GM19438 (cell line): ENCODE measurements around the gene TXLNB.

Source experiments
- ATAC-seq: cut with Tn5 transposase; IDR thresholded peaks from one replicate; pipeline ENCODE4 v1.9.1; 2021; ENCODE audit warnings: low read depth; ENCODE audit not compliant: unreplicated experiment

Gene TXLNB

DNA sequence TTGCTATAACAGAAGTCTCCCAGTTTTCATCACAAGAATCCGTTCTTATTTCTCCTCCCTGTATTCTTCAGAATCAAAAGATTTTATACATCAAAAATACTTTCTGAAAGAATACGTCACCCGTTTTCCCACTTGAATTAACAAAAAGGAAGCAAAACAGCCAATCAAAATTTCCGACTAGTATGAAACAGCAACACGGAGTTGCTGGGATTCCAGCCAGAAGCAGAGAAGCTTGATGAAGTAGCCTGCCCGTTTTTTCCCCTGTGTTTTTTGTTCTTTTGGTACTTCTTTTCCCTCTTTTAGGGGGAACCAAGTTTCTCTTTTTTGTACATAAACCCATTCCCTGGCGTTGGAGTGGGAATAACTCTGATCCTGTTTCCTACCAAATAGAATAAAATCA is 14.6 kb downstream of the TXLNB start:
- ATAC-seq, result no peak

DNA sequence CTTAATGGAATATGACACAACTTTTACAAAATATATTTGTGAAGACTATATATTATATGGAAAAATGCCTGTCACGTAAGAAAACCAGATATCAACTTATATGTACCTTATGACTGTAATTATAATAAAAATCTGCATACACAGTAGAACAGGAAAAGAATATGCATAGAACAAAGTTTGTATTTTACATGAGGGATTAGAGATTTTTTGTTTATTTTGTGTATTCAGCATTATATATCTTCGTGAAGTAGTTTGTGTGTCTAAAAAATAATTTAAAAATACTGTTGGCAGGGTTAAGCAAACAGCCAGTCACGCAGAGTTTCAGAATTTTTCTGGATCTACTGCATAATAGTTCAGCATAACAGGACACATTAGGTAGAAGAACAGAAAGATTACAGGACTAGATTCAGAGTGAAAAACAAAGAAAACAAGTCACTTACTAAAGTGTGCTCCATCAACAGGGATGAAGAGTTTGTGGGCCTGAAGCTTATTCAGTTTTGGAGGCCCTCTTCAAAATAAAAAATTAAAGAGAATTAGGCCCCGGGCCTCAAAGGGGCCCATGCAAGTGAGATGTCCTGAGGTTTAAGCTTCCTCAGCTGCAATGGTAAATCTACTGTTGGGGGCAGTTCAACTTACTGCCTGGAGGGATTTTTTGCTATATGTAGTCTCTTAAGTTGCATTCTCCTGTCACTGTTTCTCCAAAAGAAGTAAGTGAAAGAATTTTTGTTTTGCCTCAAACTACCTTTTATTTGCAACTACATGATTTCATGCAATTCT is 16.3 kb downstream of the TXLNB start:
- no peak for ATAC-seq

DNA sequence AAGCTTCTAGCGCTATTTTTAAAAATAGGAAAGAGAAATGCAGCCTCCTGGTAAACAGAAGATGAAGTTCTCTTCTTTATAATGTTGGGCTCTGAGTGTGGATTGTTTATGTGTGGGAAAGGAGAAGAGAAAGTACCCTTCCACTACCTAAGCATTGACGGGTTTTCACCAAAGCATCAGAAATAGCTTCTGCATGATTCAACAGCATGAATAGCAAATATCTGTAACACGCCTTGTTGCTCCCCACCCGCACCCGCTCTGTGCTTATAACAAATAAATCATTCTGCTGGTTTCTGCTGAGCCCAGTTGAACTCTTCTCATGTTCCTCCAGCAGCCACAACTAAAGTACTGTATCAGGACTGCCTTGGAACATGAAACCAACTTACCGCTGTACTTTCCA is 20.7 kb downstream of the TXLNB start:
- peak; percentile 83 for ATAC-seq

DNA sequence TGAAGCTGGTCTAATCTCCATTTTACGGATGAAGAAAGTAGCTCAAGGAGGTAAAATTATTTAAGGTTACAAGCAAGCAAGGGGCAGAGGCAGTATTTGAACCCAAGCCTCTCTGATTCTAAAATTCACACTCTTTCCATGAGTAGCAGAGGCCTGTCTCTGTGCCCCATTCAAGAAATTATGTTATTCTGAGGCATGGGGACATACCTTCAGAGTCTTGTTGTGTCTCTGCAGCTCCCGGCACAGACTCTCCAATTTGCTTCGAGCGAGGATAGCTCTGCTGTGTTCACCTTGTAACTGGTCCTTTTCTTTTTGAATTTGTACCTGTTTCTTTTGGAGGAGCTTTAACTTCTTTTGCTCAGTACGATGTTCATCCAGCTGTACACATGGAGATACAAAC is 21.5 kb downstream of the TXLNB start:
- ATAC-seq, result no peak

DNA sequence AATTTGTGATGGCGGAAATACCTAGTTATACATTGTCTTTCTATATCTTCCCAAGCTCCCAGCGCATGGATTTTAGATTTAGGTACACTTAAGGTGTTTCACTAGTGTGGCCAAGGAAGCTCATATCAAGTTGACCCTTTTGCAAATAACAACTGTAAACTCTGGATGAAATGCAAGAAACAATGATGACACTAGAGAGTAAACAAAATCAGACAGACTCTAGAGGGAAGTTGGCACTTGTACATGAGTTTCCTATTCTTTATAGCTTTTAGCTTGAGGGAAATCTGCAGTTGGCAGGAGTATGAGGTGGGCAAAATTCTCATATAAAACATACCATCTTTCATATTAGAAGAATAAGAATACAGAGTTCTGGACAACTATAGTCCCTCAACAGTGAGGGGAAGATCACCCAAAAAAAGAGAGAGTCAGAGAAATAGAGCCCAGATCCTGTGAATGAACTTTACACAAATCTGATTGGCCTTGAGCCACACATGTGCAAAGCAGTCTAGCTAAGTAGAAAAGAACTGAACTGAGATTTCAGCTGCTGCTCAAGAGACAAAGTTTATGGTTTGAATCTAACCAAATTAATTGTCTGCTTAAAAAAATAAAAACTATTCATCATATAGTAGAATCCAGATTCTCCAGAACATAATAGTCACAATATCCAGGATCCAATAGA is 26.1 kb downstream of the TXLNB start:
- no peak for ATAC-seq

- ATAC-seq, result peak; percentile 74
Measured at GRCh38 chr6:139262519-139263300, 29.1 kb downstream of the TXLNB start.

DNA sequence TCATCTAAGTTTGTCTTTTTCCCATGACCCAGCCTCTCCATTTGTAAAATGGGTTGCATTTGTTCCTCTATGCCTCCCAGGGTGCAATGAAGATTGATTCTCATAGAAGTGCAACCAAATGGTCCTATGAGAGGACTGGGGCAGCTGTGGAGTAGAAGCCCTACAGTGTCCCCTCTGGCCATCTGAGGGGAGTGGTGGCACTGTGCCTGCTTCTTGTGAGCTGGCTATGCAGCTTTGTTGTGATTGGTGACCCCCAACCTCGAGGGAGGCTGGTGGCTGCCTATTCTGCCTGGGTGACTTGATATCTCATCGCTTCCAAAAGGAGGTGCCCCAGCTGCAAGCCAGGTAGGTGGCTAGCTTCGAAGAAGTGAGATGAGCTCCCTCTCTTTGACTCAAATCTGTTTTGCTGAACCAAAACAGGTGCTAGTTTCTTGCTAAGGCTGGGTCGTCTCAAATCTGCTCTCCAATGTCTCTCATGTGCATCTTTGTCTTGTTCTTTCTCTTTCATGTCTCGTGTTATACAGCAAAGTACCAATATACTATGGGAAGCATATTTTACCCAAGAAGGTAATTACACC is 33.9 kb downstream of the TXLNB start:
- ATAC-seq, result no peak

DNA sequence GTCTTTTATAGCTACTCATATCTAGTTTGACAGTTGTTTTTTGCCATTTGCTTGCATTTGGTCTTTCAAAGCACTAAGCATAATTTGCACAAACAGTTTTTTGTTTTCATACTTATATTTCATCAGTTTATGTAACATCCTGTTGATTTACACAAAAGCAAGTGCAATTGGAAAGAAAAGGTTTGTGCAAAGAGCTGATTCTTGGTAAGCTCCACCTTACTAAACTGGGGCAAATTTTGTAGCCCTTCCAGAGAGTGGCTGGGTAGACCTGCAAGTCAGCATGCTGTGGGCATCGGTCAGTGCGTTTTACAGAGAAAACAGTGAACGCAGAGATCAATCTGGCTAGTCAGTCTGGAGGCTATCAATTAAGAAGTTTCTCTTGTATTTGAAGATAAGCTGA is 34.5 kb downstream of the TXLNB start:
- ATAC-seq, result no peak

- no peak for ATAC-seq
Measured at GRCh38 chr6:139256087-139256486, 35.7 kb downstream of the TXLNB start.

DNA sequence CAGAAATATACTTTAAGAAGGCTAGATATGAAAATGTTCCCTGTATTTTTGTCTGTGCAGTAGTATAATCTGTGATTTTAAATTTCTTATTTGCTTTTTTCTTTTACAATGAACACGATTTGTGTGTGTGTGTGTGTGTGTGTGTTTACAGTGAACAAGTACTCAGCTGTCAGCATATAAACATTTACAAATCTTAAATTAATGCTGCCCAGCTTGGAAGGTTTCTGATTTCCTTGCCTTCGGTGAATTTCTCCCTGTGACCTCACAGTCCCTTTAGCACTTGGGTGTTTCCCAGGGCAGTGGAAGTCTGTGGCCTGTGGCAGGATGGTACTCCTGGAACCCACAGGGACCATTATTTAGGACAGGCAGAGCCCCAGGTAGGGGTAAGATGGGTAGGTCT is 37.6 kb downstream of the TXLNB start:
- no peak for ATAC-seq

DNA sequence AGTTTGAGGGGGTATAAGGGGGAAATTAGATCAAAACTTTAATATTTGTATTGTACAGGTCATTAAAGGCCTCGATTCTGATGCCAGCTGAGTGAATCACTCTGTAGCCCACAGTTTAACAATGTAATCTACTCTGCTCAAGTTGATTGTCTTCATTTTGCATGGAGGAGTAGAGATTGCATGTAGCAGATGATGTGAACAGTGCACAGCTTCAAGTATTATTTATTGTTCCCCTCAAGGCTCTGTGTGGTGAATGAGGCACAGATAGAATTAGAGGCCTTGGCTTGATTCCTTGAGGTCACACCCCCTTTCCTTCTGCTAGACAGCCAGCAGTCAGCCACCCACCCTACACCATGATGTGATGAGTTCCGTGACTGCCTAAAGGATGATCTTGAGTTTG is 38.1 kb downstream of the TXLNB start:
- ATAC-seq, result no peak

DNA sequence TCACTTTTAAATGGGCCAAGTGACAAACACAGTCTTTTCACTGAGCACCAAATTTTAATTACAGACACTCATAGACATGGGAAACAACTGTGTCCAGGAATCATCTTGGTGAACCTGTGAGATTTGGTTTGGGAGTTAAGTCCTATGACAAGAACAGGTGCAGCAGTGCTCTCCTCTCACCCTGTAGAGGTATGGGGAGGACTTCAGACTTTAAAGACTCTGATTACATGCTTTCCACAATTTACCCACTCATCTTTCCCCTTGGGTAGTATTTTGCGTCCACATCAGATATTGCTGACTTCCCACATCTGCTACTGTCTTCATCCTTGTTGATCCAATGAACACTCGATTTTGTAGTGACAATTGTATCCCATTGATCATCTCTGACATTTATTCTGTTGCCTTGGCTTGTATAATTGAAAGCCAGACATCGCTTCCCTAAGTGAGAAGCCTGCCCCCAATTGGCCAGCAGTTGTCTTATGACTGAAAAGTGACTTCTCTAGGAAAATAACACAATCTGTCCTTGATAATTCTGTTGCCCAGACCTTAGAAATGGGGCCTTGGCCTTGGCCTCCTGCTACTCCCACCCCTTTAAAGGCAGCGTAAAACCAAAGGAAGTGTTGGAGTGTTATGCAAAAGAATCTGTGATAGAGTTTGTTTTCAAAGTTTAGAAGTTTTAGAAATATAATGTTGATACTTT is 40.0 kb downstream of the TXLNB start:
- no peak for ATAC-seq

- ATAC-seq, result peak; percentile 24
Measured at GRCh38 chr6:139251045-139251690, 40.6 kb downstream of the TXLNB start.

- peak; percentile 96 for ATAC-seq
Measured at GRCh38 chr6:139250296-139251044, 41.3 kb downstream of the TXLNB start.

GRCh38 chr6:139249395-139249794 is 42.4 kb downstream of the TXLNB start:
- ATAC-seq, result no peak

GRCh38 chr6:139248911-139249310 is 42.9 kb downstream of the TXLNB start:
- no peak for ATAC-seq

GRCh38 chr6:139247618-139248017 is 44.2 kb downstream of the TXLNB start:
- no peak for ATAC-seq

GRCh38 chr6:139243536-139243935 is 48.3 kb downstream of the TXLNB start:
- ATAC-seq, result no peak
